Measurements from ENCODE around the gene ZNF397. TPM values are rescaled to one million over a fixed set of nuclear protein-coding genes. Genes with fewer than 3 reads are reported as not detected.

ZNF397 gene
- total and polyA plus RNA-seq, 2 of the 13 experiments (the other 11 are each of a cell fraction or from before 2014, with no cell fraction given) = 4.7 to 9.4 TPM

DNA sequence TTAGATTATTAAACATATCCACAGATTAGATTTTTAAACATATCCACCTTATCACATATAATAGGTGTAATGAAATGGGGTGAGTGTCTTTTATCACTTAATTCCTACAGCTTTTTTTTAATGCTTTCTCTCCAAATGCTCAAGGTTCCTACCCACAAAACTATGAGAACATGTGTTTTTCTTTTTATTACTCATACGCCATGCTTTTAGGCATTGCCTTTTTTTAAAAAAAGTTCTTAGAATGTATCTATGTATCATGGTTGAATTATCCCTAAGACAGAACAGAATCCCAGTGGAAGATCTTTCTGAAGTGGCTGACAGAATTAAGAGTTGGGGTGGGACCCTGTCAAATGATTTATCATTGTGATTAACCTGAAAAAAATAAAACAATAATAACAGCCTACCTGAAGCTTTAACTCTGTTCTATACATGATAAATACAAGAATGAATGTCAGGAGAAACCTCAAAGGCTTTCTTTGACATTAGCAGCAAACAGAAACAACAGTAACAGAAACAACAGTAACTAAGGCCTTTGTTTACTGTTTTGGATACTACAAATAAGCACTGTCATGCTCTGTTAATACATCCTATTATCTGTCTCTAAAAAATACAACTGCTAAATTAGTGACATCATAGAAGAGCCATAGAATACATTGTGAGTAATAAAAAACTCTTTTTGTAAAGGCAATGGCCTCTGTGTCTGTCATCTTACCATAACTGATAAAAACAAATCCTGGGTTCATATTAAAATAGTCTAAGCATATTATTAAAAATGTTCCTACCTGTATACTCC, 4.1 kb upstream of the ZNF397 start:
- in situ Hi-C loops (cut with HindIII; ENCODE audit: extremely low pct_ligation_motif_present, low pct_unique_long_range_greater_than_20kb) (no loop called here), intact Hi-C loops (cut with micrococcal nuclease; ENCODE audit: unreplicated experiment) (no loop called here)
- Histone ChIP-seq H3K9me3 (ENCODE audit: low read length) (no peaks in the 10 kb centered on the region), H3K27me3 (ENCODE audit: control insufficient read depth in 1 of 2, insufficient read depth in 2 of 2, low read length in 2 of 2) (no peaks in the 10 kb centered on the region; a peak in 1 of 5 replicates), H4K20me1 (ENCODE audit: insufficient read depth, low read length) (no peaks in the 10 kb centered on the region), H3K36me3 (replicated peaks in 1 of 2; ENCODE audit: control insufficient read depth in 1 of 2, insufficient read depth in 2 of 2, low read length in 2 of 2) (no peaks in the 10 kb centered on the region), H3K9ac (ENCODE audit: insufficient read depth, low read depth, low read length) (no peak overlapping the region), H3K4me1 (ENCODE audit: insufficient read depth, low read length) (no peaks in the 10 kb centered on the region), H3K4me3 (replicated peaks in 1 of 3; ENCODE audit: insufficient read depth in 1 of 3, low read depth in 2 of 3, low read length in 3 of 3) (no peak overlapping the region), H2AFZ (ENCODE audit: low read length) (no peak overlapping the region), H3K79me2 (ENCODE audit: insufficient read depth, low read length) (no peaks in the 10 kb centered on the region), H3K4me2 (ENCODE audit: low read depth, low read length) (no peak overlapping the region), H3K27ac (ENCODE audit: extremely low read length, insufficient read depth, low read length) (no peak overlapping the region)
- BruUV-seq (replicated peaks) = no TSS peak
- WGBS (ENCODE audit: low lambda C conversion rate) = 90% methylated on average over 1 of the region's 1 CpG
- CTCF ChIA-PET (ENCODE audit: low intra/inter-chr PET ratio, low total read pairs) = no interaction called here
- TF ChIP-seq CREB1 (IDR thresholded peaks at IDR 0.05) (peak; percentile 32; the same call in 1 of the 2 replicates), CREB1 (CRISPR knock-in tag; IDR thresholded peaks at IDR 0.05) (no peak), GATA4 (IDR thresholded peaks at IDR 0.05; ENCODE audit: borderline replicate concordance, low read depth) (no peak), ZNF660 (CRISPR knock-in tag; IDR thresholded peaks at IDR 0.05; ENCODE audit: borderline replicate concordance, low read depth) (no peak), MTF2 (CRISPR knock-in tag; IDR thresholded peaks at IDR 0.05; ENCODE audit: borderline replicate concordance) (no peak), NFE2L2 (IDR thresholded peaks at IDR 0.05; ENCODE audit: low read length) (0 out of 2 replicates have a peak, but pooled peaks have one; percentile 22), JARID2 (CRISPR knock-in tag; IDR thresholded peaks at IDR 0.05; ENCODE audit: insufficient replicate concordance) (no peak), ZNF619 (CRISPR knock-in tag; IDR thresholded peaks at IDR 0.05) (no peak), ZNF737 (CRISPR knock-in tag; IDR thresholded peaks at IDR 0.05; ENCODE audit: borderline replicate concordance) (no peak), HDAC1 (CRISPR knock-in tag; IDR thresholded peaks at IDR 0.05) (no peak), ATF7 (IDR thresholded peaks at IDR 0.05) (peak; percentile 43; the same call in 1 of the 2 replicates), ATF7 (CRISPR knock-in tag; IDR thresholded peaks at IDR 0.05) (no peak), ZNF138 (CRISPR knock-in tag; IDR thresholded peaks at IDR 0.05; ENCODE audit: low read depth) (no peak), RARG (CRISPR knock-in tag; IDR thresholded peaks at IDR 0.05; ENCODE audit: low read depth) (no peak)
- TF ChIP-seq, protein P1, sequence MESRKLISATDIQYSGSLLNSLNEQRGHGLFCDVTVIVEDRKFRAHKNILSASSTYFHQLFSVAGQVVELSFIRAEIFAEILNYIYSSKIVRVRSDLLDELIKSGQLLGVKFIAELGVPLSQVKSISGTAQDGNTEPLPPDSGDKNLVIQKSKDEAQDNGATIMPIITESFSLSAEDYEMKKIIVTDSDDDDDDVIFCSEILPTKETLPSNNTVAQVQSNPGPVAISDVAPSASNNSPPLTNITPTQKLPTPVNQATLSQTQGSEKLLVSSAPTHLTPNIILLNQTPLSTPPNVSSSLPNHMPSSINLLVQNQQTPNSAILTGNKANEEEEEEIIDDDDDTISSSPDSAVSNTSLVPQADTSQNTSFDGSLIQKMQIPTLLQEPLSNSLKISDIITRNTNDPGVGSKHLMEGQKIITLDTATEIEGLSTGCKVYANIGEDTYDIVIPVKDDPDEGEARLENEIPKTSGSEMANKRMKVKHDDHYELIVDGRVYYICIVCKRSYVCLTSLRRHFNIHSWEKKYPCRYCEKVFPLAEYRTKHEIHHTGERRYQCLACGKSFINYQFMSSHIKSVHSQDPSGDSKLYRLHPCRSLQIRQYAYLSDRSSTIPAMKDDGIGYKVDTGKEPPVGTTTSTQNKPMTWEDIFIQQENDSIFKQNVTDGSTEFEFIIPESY (CRISPR knock-in tag; IDR thresholded peaks at IDR 0.05) = no peak
- TF ChIP-seq, protein P2, sequence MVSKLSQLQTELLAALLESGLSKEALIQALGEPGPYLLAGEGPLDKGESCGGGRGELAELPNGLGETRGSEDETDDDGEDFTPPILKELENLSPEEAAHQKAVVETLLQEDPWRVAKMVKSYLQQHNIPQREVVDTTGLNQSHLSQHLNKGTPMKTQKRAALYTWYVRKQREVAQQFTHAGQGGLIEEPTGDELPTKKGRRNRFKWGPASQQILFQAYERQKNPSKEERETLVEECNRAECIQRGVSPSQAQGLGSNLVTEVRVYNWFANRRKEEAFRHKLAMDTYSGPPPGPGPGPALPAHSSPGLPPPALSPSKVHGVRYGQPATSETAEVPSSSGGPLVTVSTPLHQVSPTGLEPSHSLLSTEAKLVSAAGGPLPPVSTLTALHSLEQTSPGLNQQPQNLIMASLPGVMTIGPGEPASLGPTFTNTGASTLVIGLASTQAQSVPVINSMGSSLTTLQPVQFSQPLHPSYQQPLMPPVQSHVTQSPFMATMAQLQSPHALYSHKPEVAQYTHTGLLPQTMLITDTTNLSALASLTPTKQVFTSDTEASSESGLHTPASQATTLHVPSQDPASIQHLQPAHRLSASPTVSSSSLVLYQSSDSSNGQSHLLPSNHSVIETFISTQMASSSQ (IDR thresholded peaks at IDR 0.05; ENCODE audit: low read depth) = no peak
- TF ChIP-seq, protein P2 (CRISPR knock-in tag; IDR thresholded peaks at IDR 0.05; ENCODE audit: borderline replicate concordance) = no peak
- no peak for DNase-seq (ENCODE audit: low spot score)
- FAIRE-seq = no peak
- ATAC-seq = no peak
- POLR2A ChIA-PET = no interaction called here

All from HepG2 (cell line).